Hippocampal formation (tissue), 2 donors: Measurements from ENCODE around the gene ZNF76.
A peak's percentile ranks its signal among the peaks of the same experiment; 100 is the strongest.
"Not testable (repeated sequence)": the region's sequence is repeated elsewhere in the genome, so short reads cannot be mapped to it uniquely, and the experiment has no call there.

Experiments
- DNase-seq, 2 donors: peaks; one replicate each; lab custom pipeline; 2025; lab: John Stamatoyannopoulos, UW

ZNF76 gene

DNA sequence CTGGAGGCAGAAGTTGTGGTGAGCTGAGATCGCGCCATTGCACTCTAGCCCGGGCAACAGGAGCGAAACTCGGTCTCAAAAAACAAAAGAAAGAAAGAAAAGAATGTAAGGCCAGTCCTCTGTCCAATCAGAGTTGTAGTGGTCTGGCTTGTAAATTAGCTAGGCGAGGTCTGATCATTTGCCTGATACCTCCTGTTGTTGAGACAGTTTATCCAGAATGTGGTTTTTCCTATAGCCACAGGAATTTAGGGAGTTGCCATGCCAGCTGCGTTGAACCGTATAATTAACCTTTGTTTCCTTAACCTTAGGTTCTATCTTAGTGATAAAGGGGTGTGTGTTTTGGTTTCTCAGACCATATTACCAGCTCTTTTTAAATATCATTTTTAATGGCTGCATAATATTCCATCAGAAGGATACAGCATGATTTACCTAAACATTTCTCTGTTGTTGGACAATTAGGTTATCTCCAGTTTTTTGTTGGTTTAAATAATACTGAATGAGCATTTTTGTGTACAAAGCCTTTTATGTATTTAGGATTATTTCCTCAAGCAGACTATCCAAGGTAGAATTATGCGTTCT lies 71.1 kb downstream of the ZNF76 start:
- DNase-seq, result no peak

- DNase-seq, result not testable (repeated sequence)
Measured at GRCh38 chr6:35332074-35332887, 72.7 kb downstream of the ZNF76 start.

GRCh38 chr6:35341557-35341956 lies 82.0 kb downstream of the ZNF76 start:
- DNase-seq, result no peak

- peak; percentile 98 to 99 for DNase-seq
Measured at GRCh38 chr6:35342258-35343091, 82.9 kb downstream of the ZNF76 start, which contains the start of gene PPARD. TSS of gene PPARD (plus strand) at chr6:35342558. CDS start at chr6:35411088, 68,530 bp downstream.

GRCh38 chr6:35343092-35343834 lies 83.7 kb downstream of the ZNF76 start:
- peak in 1 of 2 donors; percentile 9 for DNase-seq

DNA sequence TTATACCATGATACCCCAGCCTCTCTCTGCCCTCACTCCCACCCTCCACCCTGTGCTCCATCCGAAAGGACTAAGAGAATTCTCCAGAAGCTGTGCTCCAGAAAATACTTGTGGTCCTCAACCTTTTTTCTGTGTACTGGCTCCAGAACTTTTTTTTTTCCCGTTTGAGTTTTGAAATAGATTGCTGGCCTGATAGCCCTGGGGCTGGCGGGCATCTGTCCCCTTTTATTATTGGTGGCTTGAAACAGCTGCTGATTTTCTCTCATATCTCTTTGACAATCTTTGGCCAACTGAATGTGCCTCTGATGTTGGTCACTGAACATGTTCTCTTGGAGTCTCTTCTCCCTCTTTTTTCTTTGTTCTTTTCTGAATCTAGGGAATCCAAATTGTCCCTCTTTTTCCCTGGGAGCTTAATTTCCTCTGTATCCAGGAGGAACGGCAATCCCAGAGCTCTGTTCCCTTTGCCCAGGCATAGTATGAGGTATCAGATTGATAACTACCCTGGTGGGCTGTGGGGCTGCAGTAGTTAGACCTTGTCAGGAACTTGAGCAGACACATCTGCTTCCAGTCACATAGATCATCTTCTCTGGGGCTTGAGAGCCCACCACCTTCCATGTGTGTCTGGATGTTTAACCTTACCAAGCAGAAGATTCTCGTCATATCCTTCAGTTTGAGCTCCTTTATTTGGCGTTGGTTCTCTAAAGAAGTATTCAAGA lies 84.5 kb downstream of the ZNF76 start:
- no peak for DNase-seq
